Measurements from ENCODE around the gene TRMT112.

Gene TRMT112

DNA sequence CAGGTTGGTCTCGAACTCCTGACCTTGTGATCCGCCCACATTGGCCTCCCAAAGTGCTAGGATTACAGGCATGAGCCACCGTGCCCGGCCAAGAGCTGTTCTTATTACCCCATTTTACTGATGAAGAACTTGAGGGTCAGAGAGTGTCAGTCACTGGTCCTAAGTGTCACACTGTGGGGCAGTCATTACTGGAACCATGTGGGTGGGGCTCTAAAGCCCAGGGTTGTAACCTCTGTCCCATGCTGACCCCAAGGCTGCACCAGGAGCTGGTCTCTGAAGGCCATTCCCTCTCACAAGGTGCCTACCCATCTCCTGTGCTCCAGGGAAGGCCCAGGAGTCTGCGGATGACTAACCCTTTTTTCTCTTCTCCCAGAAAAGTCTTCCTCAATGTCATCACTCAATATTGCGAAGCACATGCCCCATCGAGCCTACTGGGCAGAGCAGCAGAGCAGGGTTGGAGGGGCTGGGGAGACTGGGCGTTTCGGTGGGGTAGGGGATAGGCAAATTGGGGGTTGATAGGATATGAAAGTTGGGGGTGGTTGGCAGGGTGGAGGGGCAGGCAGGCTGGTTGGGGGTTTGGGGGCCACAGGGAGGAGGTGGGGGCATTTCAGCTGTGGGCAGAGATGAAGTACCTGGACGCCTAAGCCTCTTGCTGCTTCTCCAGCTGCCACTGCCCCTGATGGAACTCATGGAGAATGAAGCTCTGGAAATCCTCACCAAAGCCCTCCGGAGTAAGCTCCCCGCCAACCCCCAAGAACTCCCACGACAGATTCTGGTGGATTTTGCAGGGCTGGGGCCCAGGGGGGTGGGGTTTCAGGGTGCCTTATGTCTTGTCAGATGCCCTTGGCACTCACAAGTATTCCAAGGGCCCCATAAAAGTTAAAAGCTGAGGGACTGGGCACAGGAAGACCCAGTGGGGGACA lies 14.0 kb downstream of the TRMT112 start:
- Histone ChIP-seq H3K9me3 (no peaks in the 10 kb centered on the region), H3K27me3 (peaks cover 0 to 35% of the 10 kb centered on the region in 2 donors), H3K4me1 (peaks cover 0 to 54% (median 40%) of the 10 kb centered on the region in 4 donors), H3K27ac (peak overlapping the region in 1 of 2 donors; percentile 82), H3K4me3 (no peak overlapping the region), H3K36me3 (no peaks in the 10 kb centered on the region)
- intact Hi-C loops (cut with DNase I; ENCODE audit: low total_unique reads) = no loop called here
- TF ChIP-seq, protein P1, sequence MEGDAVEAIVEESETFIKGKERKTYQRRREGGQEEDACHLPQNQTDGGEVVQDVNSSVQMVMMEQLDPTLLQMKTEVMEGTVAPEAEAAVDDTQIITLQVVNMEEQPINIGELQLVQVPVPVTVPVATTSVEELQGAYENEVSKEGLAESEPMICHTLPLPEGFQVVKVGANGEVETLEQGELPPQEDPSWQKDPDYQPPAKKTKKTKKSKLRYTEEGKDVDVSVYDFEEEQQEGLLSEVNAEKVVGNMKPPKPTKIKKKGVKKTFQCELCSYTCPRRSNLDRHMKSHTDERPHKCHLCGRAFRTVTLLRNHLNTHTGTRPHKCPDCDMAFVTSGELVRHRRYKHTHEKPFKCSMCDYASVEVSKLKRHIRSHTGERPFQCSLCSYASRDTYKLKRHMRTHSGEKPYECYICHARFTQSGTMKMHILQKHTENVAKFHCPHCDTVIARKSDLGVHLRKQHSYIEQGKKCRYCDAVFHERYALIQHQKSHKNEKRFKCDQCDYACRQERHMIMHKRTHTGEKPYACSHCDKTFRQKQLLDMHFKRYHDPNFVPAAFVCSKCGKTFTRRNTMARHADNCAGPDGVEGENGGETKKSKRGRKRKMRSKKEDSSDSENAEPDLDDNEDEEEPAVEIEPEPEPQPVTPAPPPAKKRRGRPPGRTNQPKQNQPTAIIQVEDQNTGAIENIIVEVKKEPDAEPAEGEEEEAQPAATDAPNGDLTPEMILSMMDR (IDR thresholded peaks at IDR 0.05) = no peak
- DNase-seq = no peak

DNA sequence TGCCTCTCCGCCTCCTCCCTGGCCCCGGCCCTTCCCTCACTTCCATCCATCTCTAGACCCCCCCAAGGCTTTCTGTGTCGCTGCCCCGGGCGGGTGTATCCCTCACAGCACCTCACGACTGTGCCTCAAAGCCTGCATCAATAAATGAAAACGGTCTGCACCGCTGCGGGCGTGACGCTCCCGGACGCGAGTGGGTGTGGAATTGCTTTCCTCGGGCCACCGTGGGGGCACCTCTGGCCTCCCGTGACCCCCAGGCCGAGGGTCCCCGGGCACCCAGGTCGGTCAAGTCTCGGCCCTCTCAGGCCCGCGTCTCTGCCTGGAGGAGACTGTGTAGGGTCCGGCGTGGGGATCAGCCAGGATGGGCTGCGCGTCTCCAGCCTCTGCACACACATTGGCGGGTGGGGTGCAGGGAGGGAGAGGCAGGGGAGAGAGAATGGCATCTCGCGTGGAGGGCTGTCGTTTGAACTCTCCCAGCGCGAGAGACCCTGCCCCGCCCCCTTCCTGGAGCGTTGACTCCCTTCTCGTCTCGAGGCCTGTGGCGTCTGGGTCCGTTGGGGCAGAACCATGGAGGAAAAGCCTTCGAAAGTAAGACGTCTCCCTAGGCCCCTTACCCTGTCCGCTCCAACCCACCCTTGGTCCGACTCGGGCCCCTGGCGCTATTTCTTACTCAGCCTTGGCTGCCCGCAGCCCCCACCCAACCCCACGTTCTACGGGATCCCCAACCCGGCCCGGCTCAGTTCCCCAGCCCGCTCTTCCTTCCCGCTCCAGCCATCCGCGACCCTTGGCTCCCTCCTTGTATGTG lies 17.3 kb downstream of the TRMT112 start, which contains the start of gene CATSPERZ:
CATSPERZ (plus strand) TSS at position 512 of the 802 bp plus-strand sequence; CDS start at position 565, 53 bp downstream.
- intact Hi-C loops (cut with DNase I; ENCODE audit: low total_unique reads) = loop anchor here (2.0 kb wide), 1 partner anchor 95 kb away; no protein-coding TSS in a partner anchor
- DNase-seq = no peak
- Histone ChIP-seq H3K4me3 (peak within 1 kb of the TSS; percentile 43 to 53), H3K36me3 (no peaks in the 10 kb centered on the region), H3K9me3 (no peaks in the 10 kb centered on the region), H3K4me1 (peaks cover 0 to 38% (median 28%) of the 10 kb centered on the region in 4 donors), H3K27me3 (peaks cover 0 to 69% of the 10 kb centered on the region in 2 donors), H3K27ac (peak within 1 kb of the TSS; percentile 3 to 60)
- TF ChIP-seq, protein P1 (IDR thresholded peaks at IDR 0.05) = no peak

DNA sequence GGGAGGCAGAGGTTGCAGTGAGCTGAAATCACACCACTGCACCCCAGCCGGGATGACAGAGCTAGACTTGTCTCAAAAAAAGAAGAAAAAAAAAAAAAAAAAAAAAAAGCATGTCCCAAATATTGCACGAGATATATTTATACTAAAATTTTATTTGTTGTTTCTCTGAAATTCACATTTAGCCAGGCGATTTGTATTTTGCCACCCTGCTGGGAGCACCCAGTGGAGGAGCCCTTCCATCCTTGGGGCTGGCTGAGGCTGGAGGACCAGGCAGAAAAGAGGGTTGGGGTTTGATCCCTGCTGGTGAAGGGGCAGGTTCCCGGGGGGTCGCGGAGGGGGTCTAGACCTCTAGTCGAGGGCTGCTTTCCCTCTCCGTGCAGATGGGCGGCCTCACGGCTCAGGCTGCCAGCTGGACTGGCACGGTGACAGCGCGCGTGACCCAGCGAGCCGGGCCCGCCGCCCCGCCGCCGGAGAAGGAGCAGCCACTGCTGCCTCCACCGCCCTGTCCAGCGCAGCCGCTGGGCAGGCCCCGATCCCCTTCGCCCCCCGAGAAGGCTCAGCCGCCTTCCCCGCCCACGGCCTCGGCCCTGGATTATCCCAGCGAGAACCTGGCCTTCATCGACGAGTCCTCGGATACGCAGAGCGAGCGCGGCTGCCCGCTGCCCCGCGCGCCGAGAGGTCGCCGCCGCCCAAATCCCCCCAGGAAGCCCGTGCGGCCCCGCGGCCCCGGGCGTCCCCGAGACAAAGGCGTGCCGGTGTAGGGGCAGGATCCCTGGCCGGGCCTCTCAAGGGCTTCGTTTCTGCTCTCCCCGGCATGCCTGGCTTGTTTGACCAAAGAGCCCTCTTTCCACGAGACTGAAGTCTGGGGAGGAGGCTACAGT lies 18.2 kb downstream of the TRMT112 start:
- DNase-seq = peak; percentile 70 to 89
- intact Hi-C loops (cut with DNase I; ENCODE audit: low total_unique reads) = no loop called here

DNA sequence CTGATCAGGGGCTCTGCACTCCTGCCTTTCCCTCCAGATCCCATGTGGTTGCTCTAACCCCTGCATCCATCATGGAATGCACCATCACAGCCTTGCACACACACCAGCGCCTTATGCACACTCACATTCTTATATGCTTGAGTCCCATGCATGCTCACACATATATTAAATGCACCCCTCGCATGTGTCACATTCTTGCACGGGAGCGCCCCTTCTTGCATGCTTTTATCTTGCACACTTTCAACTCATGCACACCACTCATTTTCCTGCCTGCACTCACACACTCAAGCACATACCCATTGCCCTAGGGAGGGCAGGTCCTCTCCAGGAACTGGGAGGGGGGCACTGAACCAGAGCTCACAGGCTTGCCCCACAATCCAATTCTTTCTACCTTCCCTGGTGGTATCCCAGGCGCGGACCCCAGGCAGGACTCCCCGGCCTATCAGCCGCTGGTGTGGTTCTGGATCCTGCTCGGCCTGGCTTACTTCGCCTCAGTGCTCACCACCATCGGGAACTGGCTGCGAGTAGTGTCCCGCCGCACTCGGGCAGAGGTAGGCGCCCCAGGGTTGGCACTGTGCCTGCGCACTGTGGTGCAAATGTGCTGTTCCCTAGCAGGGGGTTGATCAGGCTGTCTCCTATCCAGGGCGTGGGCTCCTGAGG lies 19.5 kb downstream of the TRMT112 start:
- Histone ChIP-seq H3K36me3 (no peaks in the 10 kb centered on the region), H3K27ac (no peak overlapping the region), H3K4me3 (no peak overlapping the region), H3K27me3 (peaks cover 3 to 80% of the 10 kb centered on the region in 2 donors), H3K4me1 (peaks cover 0 to 30% (median 24%) of the 10 kb centered on the region in 4 donors), H3K9me3 (no peaks in the 10 kb centered on the region)
- TF ChIP-seq, protein P1 (IDR thresholded peaks at IDR 0.05) = no peak
- no peak for DNase-seq
- intact Hi-C loops (cut with DNase I; ENCODE audit: low total_unique reads) = no loop called here

More for the DNA sequence above, 18.2 kb downstream of the TRMT112 start:
- H3K4me1 ChIP-seq = peaks cover 0 to 35% (median 26%) of the 10 kb centered on the region in 4 donors
- peak overlapping the region; percentile 3 to 60 for H3K27ac ChIP-seq
- H3K9me3 ChIP-seq = no peaks in the 10 kb centered on the region
- peaks cover 0 to 76% of the 10 kb centered on the region in 2 donors for H3K27me3 ChIP-seq
- TF ChIP-seq, protein P1 (IDR thresholded peaks at IDR 0.05) = no peak
- peak overlapping the region; percentile 43 to 53 for H3K4me3 ChIP-seq
- no peaks in the 10 kb centered on the region for H3K36me3 ChIP-seq
